WERI-Rb-1 (cell line): ENCODE results near the gene DHX32.

Experiments used
- DNase-seq: peaks from one replicate; pipeline ENCODE4 v3.0.0-alpha.2; 2020
- H3K27ac ChIP-seq: fragments of 250-450 bp; sonication (Bioruptor Pico); 2 replicates; pipeline ENCODE4 v1.5.1; 2020; ENCODE audit warnings: mild to moderate bottlenecking, moderate library complexity
- H3K27me3 ChIP-seq: fragments of 250-450 bp; sonication (Bioruptor Pico); 2 replicates; pipeline ENCODE4 v1.5.1; 2021; ENCODE audit warnings: mild to moderate bottlenecking, low read depth, moderate library complexity; ENCODE audit not compliant: insufficient read depth, severe bottlenecking
- H3K36me3 ChIP-seq: fragments of 250-450 bp; sonication (Bioruptor Pico); 2 replicates; pipeline ENCODE4 v1.5.1; 2020; ENCODE audit warnings: mild to moderate bottlenecking, moderate library complexity
- H3K4me3 ChIP-seq: 2 replicates; pipeline ENCODE4 v1.5.1; 2011; ENCODE audit warnings: low read depth, mild to moderate bottlenecking, control low read depth, low read length
- H3K9me3 ChIP-seq: fragments of 250-450 bp; sonication (Bioruptor Pico); 2 replicates; pipeline ENCODE4 v1.5.1; 2021; ENCODE audit warnings: mild to moderate bottlenecking, moderate library complexity; ENCODE audit not compliant: severe bottlenecking
- CTCF ChIP-seq: IDR thresholded peaks from 2 replicates; pipeline ENCODE4 v1.5.1; 2011; ENCODE audit warnings: low read depth, mild to moderate bottlenecking, control low read depth, inconsistent platforms, low read length

The DHX32 gene

GRCh38 chr10:125820701-125821100 is 60.4 kb downstream of the DHX32 start:
- Histone ChIP-seq H3K27ac (no peak overlapping the region), H3K27me3 (no peaks in the 10 kb centered on the region), H3K36me3 (peaks cover 10% of the 10 kb centered on the region), H3K9me3 (no peaks in the 10 kb centered on the region), H3K4me3 (no peak overlapping the region)
- no peak for TF ChIP-seq CTCF
- no peak for DNase-seq

GRCh38 chr10:125817337-125817946 is 63.6 kb downstream of the DHX32 start:
- Histone ChIP-seq H3K27ac (no peak overlapping the region), H3K27me3 (no peaks in the 10 kb centered on the region), H3K36me3 (no peaks in the 10 kb centered on the region; the same call in 1 of the 2 replicates), H3K4me3 (no peak overlapping the region), H3K9me3 (no peaks in the 10 kb centered on the region)
- no peak for DNase-seq
- no peak for TF ChIP-seq CTCF

- H3K4me3 ChIP-seq: no peak overlapping the region
- H3K27ac ChIP-seq: no peak overlapping the region
- no peak for DNase-seq
Observed at GRCh38 chr10:125816548-125816947, 64.5 kb downstream of the DHX32 start.

GRCh38 chr10:125815764-125816163 is 65.3 kb downstream of the DHX32 start:
- H3K36me3 ChIP-seq: no peaks in the 10 kb centered on the region; the same call in 1 of the 2 replicates
- no peaks in the 10 kb centered on the region for H3K9me3 ChIP-seq
- H3K27ac ChIP-seq: no peak overlapping the region
- no peak overlapping the region for H3K4me3 ChIP-seq
- no peak for DNase-seq
- no peaks in the 10 kb centered on the region for H3K27me3 ChIP-seq
- TF ChIP-seq CTCF: no peak

More at GRCh38 chr10:125816548-125816947, 64.5 kb downstream of the DHX32 start:
- no peak for TF ChIP-seq CTCF
- Histone ChIP-seq H3K27me3 (no peaks in the 10 kb centered on the region), H3K36me3 (no peaks in the 10 kb centered on the region; the same call in 1 of the 2 replicates), H3K9me3 (no peaks in the 10 kb centered on the region)

- DNase-seq: no peak
- Histone ChIP-seq H3K9me3 (no peaks in the 10 kb centered on the region), H3K27ac (no peak overlapping the region), H3K36me3 (no peaks in the 10 kb centered on the region; the same call in none of the 2 replicates), H3K4me3 (no peak overlapping the region), H3K27me3 (no peaks in the 10 kb centered on the region)
- no peak for TF ChIP-seq CTCF
Observed at GRCh38 chr10:125812128-125812750, 68.9 kb downstream of the DHX32 start.

GRCh38 chr10:125811251-125811650 is 69.8 kb downstream of the DHX32 start:
- Histone ChIP-seq H3K27me3 (no peaks in the 10 kb centered on the region), H3K36me3 (peaks cover 3% of the 10 kb centered on the region), H3K27ac (no peak overlapping the region), H3K4me3 (no peak overlapping the region), H3K9me3 (no peaks in the 10 kb centered on the region)
- no peak for TF ChIP-seq CTCF
- peak; percentile 34 for DNase-seq
